HFFc6 (cell line): ENCODE measurements around the gene RET. TPM values are rescaled to one million over a fixed set of nuclear protein-coding genes. Genes with fewer than 3 reads are reported as not detected.

Experiments
- DNase-seq: peaks from one replicate; pipeline ENCODE4 v3.0.0-alpha.2; 2018
- H3K27ac Mint-ChIP-seq: 2 replicates; pipeline ENCODE4 v1.8.0; 2020; ENCODE audit warnings: mild to moderate bottlenecking, mixed read lengths
- H3K27me3 Mint-ChIP-seq: 2 replicates; pipeline ENCODE4 v1.8.0; 2021; ENCODE audit warnings: mild to moderate bottlenecking, moderate library complexity, mixed read lengths; ENCODE audit not compliant: insufficient read depth
- H3K36me3 Mint-ChIP-seq: 2 replicates; pipeline ENCODE4 v1.8.0; 2021; ENCODE audit warnings: low read depth, mixed read lengths
- H3K4me1 Mint-ChIP-seq: 2 replicates; pipeline ENCODE4 v1.8.0; 2020; ENCODE audit warnings: low read depth, mixed read lengths
- H3K4me3 Mint-ChIP-seq: 2 replicates; pipeline ENCODE4 v1.8.0; 2020; ENCODE audit warnings: mild to moderate bottlenecking, moderate library complexity, mixed read lengths
- H3K9me3 Mint-ChIP-seq: 2 replicates; pipeline ENCODE4 v1.8.0; 2020; ENCODE audit warnings: mild to moderate bottlenecking, mixed read lengths
- total RNA-seq, 6 experiments: library from RNA; stranded (reverse); fragmentation: NEBNext Ultra II Directional; extraction: Animal tissue kit (Norgen Biotek cat#: 25700); gene quantifications; 2 replicates in 1 of 6; 3 replicates in 5 of 6; pipeline ENCODE4 v1.2.3, GENCODE V29; 2021
- TF ChIP-seq, protein P1 (sequence below): fragments of 200-600 bp; sonication (generic); IDR thresholded peaks from 2 replicates; pipeline ENCODE4 v1.5.0; 2021; ENCODE audit warnings: antibody characterized with exemption, mild to moderate bottlenecking

The RET gene
- total RNA-seq, 6 experiments from 2014 or later: 0.08 to 0.62 (median 0.46) TPM; not detected in 1

DNA sequence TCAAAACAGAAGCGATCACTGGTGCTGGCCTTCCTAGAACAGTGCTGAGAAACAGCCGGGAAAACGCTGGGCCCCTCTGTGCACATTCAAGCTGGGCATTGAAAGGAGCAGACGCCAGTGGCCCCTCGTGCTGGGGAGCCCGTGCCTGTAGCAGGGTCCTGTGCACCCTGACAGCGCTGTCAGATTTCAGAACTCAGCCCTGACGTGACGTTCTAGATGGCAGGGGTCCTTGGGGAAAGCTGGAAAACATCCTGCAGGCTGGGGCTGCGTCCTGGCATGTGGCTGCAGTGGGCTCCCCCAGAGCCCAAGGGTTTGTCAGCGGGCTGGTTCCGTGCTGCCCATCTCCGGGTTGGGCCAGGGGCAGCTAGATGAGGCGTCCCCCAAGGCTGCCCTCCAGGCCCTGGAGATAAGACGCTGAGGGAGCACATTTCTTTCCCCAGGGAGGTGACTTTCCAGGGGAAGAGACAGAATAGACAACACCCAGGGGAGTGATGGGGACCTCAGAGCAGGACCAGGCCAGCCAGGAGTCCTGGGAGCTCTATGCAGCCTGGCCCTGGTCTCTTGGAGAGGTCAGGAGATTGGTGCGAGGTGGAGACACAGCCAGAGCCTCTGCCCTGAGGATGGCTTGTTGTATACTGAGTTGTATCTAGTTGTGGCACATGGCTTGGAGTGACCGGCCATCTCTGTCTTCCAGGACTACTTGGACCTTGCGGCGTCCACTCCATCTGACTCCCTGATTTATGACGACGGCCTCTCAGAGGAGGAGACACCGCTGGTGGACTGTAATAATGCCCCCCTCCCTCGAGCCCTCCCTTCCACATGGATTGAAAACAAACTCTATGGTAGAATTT lies 49.2 kb downstream of the RET start:
- no peaks in the 10 kb centered on the region for H3K36me3 Mint-ChIP-seq
- TF ChIP-seq, protein P1, sequence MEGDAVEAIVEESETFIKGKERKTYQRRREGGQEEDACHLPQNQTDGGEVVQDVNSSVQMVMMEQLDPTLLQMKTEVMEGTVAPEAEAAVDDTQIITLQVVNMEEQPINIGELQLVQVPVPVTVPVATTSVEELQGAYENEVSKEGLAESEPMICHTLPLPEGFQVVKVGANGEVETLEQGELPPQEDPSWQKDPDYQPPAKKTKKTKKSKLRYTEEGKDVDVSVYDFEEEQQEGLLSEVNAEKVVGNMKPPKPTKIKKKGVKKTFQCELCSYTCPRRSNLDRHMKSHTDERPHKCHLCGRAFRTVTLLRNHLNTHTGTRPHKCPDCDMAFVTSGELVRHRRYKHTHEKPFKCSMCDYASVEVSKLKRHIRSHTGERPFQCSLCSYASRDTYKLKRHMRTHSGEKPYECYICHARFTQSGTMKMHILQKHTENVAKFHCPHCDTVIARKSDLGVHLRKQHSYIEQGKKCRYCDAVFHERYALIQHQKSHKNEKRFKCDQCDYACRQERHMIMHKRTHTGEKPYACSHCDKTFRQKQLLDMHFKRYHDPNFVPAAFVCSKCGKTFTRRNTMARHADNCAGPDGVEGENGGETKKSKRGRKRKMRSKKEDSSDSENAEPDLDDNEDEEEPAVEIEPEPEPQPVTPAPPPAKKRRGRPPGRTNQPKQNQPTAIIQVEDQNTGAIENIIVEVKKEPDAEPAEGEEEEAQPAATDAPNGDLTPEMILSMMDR: no peak
- peaks cover 19% of the 10 kb centered on the region for H3K27me3 Mint-ChIP-seq
- DNase-seq: no peak
- H3K27ac Mint-ChIP-seq: no peak overlapping the region
- no peak overlapping the region for H3K4me3 Mint-ChIP-seq
- H3K4me1 Mint-ChIP-seq: peaks cover 29% of the 10 kb centered on the region
- H3K9me3 Mint-ChIP-seq: no peaks in the 10 kb centered on the region

DNA sequence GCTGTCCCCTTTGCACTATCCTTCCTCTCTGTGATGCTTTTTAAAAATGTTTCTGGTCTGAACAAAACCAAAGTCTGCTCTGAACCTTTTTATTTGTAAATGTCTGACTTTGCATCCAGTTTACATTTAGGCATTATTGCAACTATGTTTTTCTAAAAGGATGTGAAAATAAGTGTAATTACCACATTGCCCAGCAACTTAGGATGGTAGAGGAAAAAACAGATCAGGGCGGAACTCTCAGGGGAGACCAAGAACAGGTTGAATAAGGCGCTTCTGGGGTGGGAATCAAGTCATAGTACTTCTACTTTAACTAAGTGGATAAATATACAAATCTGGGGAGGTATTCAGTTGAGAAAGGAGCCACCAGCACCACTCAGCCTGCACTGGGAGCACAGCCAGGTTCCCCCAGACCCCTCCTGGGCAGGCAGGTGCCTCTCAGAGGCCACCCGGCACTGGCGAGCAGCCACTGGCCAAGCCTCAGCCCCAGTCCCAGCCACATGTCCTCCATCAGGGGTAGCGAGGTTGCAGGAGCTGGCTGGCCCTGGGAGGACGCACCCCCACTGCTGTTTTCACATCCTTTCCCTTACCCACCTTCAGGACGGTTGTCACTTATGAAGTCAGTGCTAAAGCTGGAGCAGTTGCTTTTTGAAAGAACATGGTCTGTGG lies 50.0 kb downstream of the RET start:
- Mint-ChIP-seq H3K9me3 (no peaks in the 10 kb centered on the region), H3K27me3 (peaks cover 20% of the 10 kb centered on the region), H3K4me1 (peaks cover 29% of the 10 kb centered on the region), H3K4me3 (no peak overlapping the region), H3K27ac (no peak overlapping the region), H3K36me3 (no peaks in the 10 kb centered on the region)
- TF ChIP-seq, protein P1: no peak
- no peak for DNase-seq

DNA sequence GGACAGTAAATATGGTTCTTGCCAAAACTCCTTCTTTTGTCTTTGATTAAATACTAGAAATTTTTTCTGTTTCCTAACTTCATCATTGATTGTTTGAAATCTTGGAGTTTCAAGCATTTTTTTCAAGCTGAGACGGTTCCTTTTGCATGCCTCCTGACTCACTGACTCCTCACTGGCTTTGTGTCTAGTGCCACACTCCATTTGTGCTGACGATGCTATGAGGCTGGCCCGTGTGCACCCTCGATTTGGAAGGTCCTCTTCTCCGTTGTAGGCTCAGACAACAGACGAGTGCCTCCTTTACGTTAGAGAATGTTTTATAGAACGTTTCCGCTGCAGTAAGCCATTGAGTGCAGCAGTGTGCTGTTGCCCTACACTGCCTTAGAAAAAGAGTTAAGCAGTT lies 50.6 kb downstream of the RET start:
- Mint-ChIP-seq H3K4me3 (no peak overlapping the region), H3K9me3 (no peaks in the 10 kb centered on the region), H3K27ac (no peak overlapping the region; the same call in 1 of the 2 replicates), H3K4me1 (peaks cover 29% of the 10 kb centered on the region), H3K27me3 (peaks cover 21% of the 10 kb centered on the region), H3K36me3 (no peaks in the 10 kb centered on the region)
- no peak for DNase-seq
- TF ChIP-seq, protein P1: no peak

DNA sequence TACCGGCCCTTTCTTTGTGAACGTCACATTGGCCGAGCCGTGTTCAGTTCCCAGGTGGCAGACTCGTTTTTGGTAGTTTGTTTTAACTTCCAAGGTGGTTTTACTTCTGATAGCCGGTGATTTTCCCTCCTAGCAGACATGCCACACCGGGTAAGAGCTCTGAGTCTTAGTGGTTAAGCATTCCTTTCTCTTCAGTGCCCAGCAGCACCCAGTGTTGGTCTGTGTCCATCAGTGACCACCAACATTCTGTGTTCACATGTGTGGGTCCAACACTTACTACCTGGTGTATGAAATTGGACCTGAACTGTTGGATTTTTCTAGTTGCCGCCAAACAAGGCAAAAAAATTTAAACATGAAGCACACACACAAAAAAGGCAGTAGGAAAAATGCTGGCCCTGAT lies 51.5 kb downstream of the RET start:
- peaks cover 29% of the 10 kb centered on the region for H3K4me1 Mint-ChIP-seq
- no peak overlapping the region for H3K4me3 Mint-ChIP-seq
- H3K9me3 Mint-ChIP-seq: no peaks in the 10 kb centered on the region
- TF ChIP-seq, protein P1: no peak
- H3K27me3 Mint-ChIP-seq: peaks cover 21% of the 10 kb centered on the region
- DNase-seq: no peak
- peak overlapping the region; percentile 78; the same call in 1 of the 2 replicates for H3K27ac Mint-ChIP-seq
- no peaks in the 10 kb centered on the region for H3K36me3 Mint-ChIP-seq

DNA sequence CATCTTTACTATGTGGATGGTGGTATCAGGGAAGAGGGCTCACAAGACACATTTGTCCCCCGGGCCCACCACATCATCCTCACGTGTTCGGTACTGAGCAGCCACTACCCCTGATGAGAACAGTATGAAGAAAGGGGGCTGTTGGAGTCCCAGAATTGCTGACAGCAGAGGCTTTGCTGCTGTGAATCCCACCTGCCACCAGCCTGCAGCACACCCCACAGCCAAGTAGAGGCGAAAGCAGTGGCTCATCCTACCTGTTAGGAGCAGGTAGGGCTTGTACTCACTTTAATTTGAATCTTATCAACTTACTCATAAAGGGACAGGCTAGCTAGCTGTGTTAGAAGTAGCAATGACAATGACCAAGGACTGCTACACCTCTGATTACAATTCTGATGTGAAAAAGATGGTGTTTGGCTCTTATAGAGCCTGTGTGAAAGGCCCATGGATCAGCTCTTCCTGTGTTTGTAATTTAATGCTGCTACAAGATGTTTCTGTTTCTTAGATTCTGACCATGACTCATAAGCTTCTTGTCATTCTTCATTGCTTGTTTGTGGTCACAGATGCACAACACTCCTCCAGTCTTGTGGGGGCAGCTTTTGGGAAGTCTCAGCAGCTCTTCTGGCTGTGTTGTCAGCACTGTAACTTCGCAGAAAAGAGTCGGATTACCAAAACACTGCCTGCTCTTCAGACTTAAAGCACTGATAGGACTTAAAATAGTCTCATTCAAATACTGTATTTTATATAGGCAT lies 52.3 kb downstream of the RET start:
- H3K36me3 Mint-ChIP-seq: no peaks in the 10 kb centered on the region
- peak overlapping the region; percentile 52 for H3K4me3 Mint-ChIP-seq

More for the DNA sequence above, 52.3 kb downstream of the RET start:
- Mint-ChIP-seq H3K27me3 (peaks cover 23% of the 10 kb centered on the region), H3K27ac (peak overlapping the region; percentile 78), H3K9me3 (no peaks in the 10 kb centered on the region), H3K4me1 (peaks cover 29% of the 10 kb centered on the region)
- DNase-seq: peak; percentile 94
- TF ChIP-seq, protein P1: peak; percentile 19; the same call in 1 of the 2 replicates
